ES-I3 (cell line): ENCODE data around the gene PTPRQ.

Experiments used
- H3K36me3 ChIP-seq: 2 replicates; pipeline ENCODE4 v1.6.1; 2013; ENCODE audit warnings: mild to moderate bottlenecking, low read length, control low read depth, moderate library complexity; ENCODE audit not compliant: insufficient read depth
- H3K4me1 ChIP-seq: 2 replicates; pipeline ENCODE4 v1.6.1; 2013; ENCODE audit warnings: mild to moderate bottlenecking, control low read depth, low read length; ENCODE audit not compliant: insufficient read depth
- H3K9ac ChIP-seq: 2 replicates; pipeline ENCODE4 v1.6.1; 2013; ENCODE audit warnings: low read depth, mild to moderate bottlenecking, low read length, moderate library complexity
- H3K9me3 ChIP-seq: 2 replicates; pipeline ENCODE4 v1.6.1; 2013; ENCODE audit warnings: mild to moderate bottlenecking, low read length, moderate library complexity; ENCODE audit not compliant: control insufficient read depth, insufficient read depth

Gene PTPRQ

GRCh38 chr12:80559766-80560165 lies 115.7 kb downstream of the PTPRQ start:
- H3K36me3 ChIP-seq, result no peaks in the 10 kb centered on the region
- H3K9me3 ChIP-seq, result no peaks in the 10 kb centered on the region
- H3K9ac ChIP-seq, result no peak overlapping the region
- H3K4me1 ChIP-seq, result no peaks in the 10 kb centered on the region

- Histone ChIP-seq H3K36me3 (no peaks in the 10 kb centered on the region), H3K9ac (no peak overlapping the region), H3K9me3 (no peaks in the 10 kb centered on the region)
Measured at GRCh38 chr12:80565271-80565670, 121.2 kb downstream of the PTPRQ start.

DNA sequence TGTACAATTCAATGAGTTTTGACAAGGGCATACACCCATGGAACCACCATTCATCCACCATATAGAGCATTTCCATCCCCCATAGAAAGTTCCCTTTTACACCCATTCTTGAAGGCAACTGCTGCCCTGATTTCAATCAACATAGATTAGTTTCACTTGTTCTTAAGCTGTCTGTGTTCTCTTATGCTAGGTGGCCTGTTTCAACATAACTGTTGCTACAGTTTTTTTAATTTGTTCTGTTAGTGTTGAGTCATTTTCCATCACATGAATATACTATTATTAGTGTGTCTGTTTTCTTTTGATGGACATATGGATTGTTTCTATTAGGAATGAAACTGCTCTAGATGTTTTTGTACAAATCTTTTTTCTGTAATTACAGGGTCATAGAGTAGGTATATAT lies 123.4 kb downstream of the PTPRQ start:
- Histone ChIP-seq H3K9me3 (no peaks in the 10 kb centered on the region), H3K4me1 (no peaks in the 10 kb centered on the region), H3K9ac (no peak overlapping the region), H3K36me3 (no peaks in the 10 kb centered on the region)

More at GRCh38 chr12:80565271-80565670, 121.2 kb downstream of the PTPRQ start:
- H3K4me1 ChIP-seq, result no peaks in the 10 kb centered on the region

DNA sequence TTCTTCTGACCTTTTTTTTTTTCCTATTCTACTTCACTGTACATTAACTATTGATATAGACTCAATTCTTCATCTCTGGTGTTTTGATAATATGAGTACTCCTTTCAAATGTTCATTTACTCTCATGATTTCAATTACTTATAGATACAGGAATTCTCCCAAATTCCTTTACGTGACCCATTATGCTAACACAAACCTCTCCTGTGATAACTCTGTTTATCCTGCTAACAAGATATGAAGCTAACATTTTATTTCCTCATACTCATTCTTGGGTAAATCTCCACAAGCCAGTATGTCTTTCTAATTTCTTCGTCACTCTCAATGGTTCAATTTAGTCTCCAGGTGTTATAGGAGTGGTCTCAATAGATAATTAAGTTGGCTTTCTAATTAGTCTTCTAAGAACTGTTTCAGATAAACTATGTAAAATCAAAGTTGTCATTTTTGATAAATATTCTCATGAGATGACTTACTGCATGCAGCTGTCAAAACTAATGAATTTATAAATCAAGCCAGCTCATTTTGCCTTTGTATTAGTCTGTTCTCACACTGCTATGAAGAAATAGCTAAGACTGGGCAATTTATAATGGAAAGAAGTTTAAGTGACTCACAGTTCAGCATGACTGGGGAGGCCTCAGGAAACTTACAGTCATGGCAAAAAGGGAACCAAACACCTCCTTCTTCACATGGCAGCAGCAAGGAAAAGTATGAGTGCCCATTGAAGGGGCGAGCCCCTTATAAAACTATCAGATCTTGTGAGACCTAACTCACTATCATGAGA lies 132.8 kb downstream of the PTPRQ start:
- no peaks in the 10 kb centered on the region for H3K9me3 ChIP-seq
- H3K4me1 ChIP-seq, result no peaks in the 10 kb centered on the region
- H3K9ac ChIP-seq, result no peak overlapping the region
- H3K36me3 ChIP-seq, result no peaks in the 10 kb centered on the region

- Histone ChIP-seq H3K9me3 (no peaks in the 10 kb centered on the region), H3K9ac (no peak overlapping the region), H3K4me1 (no peaks in the 10 kb centered on the region), H3K36me3 (no peaks in the 10 kb centered on the region)
Measured at GRCh38 chr12:80580254-80580653, 136.2 kb downstream of the PTPRQ start.

GRCh38 chr12:80581783-80582182 lies 137.7 kb downstream of the PTPRQ start:
- H3K36me3 ChIP-seq, result no peaks in the 10 kb centered on the region
- no peaks in the 10 kb centered on the region for H3K4me1 ChIP-seq
- H3K9me3 ChIP-seq, result no peaks in the 10 kb centered on the region
- H3K9ac ChIP-seq, result no peak overlapping the region

GRCh38 chr12:80582431-80582830 lies 138.4 kb downstream of the PTPRQ start:
- no peaks in the 10 kb centered on the region for H3K9me3 ChIP-seq

GRCh38 chr12:80589077-80589476 lies 145.0 kb downstream of the PTPRQ start:
- Histone ChIP-seq H3K36me3 (no peaks in the 10 kb centered on the region), H3K9me3 (no peaks in the 10 kb centered on the region), H3K9ac (no peak overlapping the region), H3K4me1 (no peaks in the 10 kb centered on the region)

More at GRCh38 chr12:80582431-80582830, 138.4 kb downstream of the PTPRQ start:
- Histone ChIP-seq H3K4me1 (no peaks in the 10 kb centered on the region), H3K36me3 (no peaks in the 10 kb centered on the region), H3K9ac (no peak overlapping the region)

DNA sequence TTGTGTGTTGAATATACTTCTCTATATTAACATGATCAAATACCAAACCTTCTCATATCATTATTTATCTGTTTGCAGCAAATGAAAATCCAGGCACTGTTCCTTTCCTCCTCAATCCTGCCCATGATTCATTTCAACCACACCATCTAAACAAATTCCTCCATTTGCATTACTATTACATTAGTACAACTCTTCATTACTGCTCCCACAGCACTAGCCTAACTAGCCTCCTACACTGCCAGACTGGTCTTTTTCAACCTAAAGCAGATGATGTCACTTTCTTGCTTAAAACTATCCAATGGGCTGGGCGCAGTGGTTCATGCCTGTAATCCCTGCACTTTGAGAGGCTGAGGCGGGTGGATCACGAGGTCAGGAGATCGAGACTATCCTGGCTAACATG lies 146.1 kb downstream of the PTPRQ start:
- Histone ChIP-seq H3K9ac (no peak overlapping the region), H3K36me3 (no peaks in the 10 kb centered on the region), H3K4me1 (no peaks in the 10 kb centered on the region), H3K9me3 (no peaks in the 10 kb centered on the region)

DNA sequence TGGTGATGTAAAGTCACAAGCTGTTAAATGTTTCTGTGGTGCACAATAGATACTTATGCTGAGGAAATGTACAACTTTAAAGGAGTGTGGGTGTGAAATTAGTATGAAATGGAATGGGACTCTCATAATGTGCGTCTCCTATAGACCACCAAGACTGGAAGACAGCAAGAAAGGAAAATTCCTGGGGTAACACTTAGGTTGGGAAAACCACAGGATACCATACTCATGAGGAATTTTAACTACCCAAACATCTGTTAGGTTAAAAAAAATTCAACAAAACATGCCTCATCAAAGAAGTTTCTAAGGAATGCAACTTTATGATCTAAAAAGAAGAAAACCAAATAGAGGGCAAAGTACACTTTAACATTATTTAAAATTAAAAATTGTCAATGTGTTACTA lies 149.7 kb downstream of the PTPRQ start:
- no peak overlapping the region for H3K9ac ChIP-seq
- H3K4me1 ChIP-seq, result no peaks in the 10 kb centered on the region

GRCh38 chr12:80596509-80596908 lies 152.5 kb downstream of the PTPRQ start:
- H3K36me3 ChIP-seq, result no peaks in the 10 kb centered on the region
- H3K9me3 ChIP-seq, result no peaks in the 10 kb centered on the region
- H3K9ac ChIP-seq, result no peak overlapping the region
- no peaks in the 10 kb centered on the region for H3K4me1 ChIP-seq

More for the DNA sequence above, 149.7 kb downstream of the PTPRQ start:
- no peaks in the 10 kb centered on the region for H3K9me3 ChIP-seq
- no peaks in the 10 kb centered on the region for H3K36me3 ChIP-seq

- H3K4me1 ChIP-seq, result no peaks in the 10 kb centered on the region
- H3K9me3 ChIP-seq, result no peaks in the 10 kb centered on the region
- H3K9ac ChIP-seq, result no peak overlapping the region
- H3K36me3 ChIP-seq, result no peaks in the 10 kb centered on the region
Measured at GRCh38 chr12:80598004-80598606, 154.1 kb downstream of the PTPRQ start.

- no peaks in the 10 kb centered on the region for H3K4me1 ChIP-seq
- H3K36me3 ChIP-seq, result no peaks in the 10 kb centered on the region
- H3K9me3 ChIP-seq, result no peaks in the 10 kb centered on the region
- H3K9ac ChIP-seq, result no peak overlapping the region
Measured at GRCh38 chr12:80602455-80602854, 158.4 kb downstream of the PTPRQ start.

DNA sequence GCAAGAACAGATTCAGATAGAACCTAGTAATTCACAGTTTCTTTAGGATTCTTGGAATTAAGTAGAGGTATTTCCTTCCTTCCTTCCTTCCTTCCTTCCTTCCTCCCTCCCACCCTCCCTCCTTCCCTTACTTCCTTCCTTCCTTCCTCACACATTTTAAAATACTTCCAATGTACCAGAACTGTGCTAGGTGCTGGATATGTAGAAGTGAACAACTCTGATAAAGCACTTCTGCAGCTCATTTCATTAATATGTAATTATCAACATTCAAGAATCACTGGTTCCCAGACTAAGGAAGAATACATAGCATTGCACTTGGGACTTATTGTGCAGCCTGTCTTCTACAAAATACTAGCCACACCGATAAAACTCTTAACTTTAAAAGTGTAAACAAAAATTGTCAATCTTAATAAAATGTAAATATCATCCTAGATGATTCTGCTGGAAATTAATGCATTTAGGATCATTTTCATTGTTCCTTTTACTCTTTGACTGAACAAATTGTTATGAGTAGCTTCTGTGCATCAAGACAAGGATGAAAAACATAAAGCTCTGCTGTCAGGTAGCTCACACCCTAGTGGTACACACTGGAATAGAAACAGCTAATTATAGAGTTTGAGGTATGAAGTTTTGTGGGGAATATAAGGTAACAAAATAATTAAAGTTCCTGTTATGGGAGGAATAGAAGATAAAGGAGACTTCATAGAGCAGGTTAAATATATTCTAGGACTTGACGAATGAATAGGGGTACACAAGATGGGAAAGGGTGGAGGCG lies 163.5 kb downstream of the PTPRQ start:
- H3K9ac ChIP-seq, result no peak overlapping the region
- no peaks in the 10 kb centered on the region for H3K9me3 ChIP-seq
- H3K4me1 ChIP-seq, result no peaks in the 10 kb centered on the region
- no peaks in the 10 kb centered on the region for H3K36me3 ChIP-seq

DNA sequence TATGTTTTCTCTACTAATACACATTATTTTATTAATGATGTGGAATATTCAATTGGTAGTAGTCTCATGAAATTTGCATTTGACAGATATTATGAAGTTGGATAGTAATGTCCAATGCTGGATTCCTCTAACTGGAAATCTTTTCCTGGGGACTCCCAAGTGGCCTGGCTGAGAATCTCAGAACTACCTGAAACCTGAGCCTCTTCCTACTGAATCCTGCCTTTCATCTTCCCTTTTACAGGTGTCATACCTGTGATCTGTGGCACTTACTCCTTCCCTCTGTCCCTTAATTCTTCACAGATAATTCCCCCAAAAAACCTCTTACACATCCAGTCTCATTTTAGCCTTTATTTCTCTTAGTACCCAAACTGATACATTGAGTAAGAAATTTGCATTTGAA lies 173.7 kb downstream of the PTPRQ start:
- no peaks in the 10 kb centered on the region for H3K36me3 ChIP-seq
- H3K9me3 ChIP-seq, result no peaks in the 10 kb centered on the region
- no peak overlapping the region for H3K9ac ChIP-seq
- no peaks in the 10 kb centered on the region for H3K4me1 ChIP-seq
